Mesendoderm (in vitro differentiated cells): ENCODE data around the gene VPS8. TPM values are rescaled to one million over a fixed set of nuclear protein-coding genes. Genes with fewer than 3 reads are reported as not detected.

Experiments used
- DNase-seq: peaks from one replicate; pipeline ENCODE4 v3.0.0; 2013
- H2AK5ac ChIP-seq: 2 replicates; pipeline ENCODE4 v1.6.1; 2013; ENCODE audit warnings: low read length, inconsistent platforms
- H2BK120ac ChIP-seq: 2 replicates; pipeline ENCODE4 v1.6.1; 2013; ENCODE audit warnings: low read depth, mild to moderate bottlenecking, low read length, moderate library complexity, mixed read lengths
- H2BK15ac ChIP-seq: replicated peaks from 2 replicates; pipeline ENCODE4 v1.6.1; 2013; ENCODE audit warnings: low read depth, mild to moderate bottlenecking, moderate library complexity
- H2BK5ac ChIP-seq: 2 replicates; pipeline ENCODE4 v1.6.1; 2013; ENCODE audit warnings: low read length, inconsistent platforms
- H3K18ac ChIP-seq: 2 replicates; pipeline ENCODE4 v1.6.1; 2013; ENCODE audit warnings: mild to moderate bottlenecking, low read length, mixed read lengths
- H3K23ac ChIP-seq: one replicate; pipeline ENCODE4 v1.6.1; 2013; ENCODE audit warnings: low read length
- H3K27ac ChIP-seq: 2 replicates; pipeline ENCODE4 v1.5.1; 2013; ENCODE audit warnings: low read depth, mild to moderate bottlenecking, inconsistent platforms, low read length, moderate library complexity
- H3K27me3 ChIP-seq: 2 replicates; pipeline ENCODE4 v1.6.1; 2013; ENCODE audit warnings: low read length, control low read depth, mild to moderate bottlenecking, inconsistent platforms; ENCODE audit not compliant: insufficient read depth, poor library complexity
- H3K36me3 ChIP-seq: 2 replicates; pipeline ENCODE4 v1.6.1; 2013; ENCODE audit warnings: low read length, inconsistent platforms; ENCODE audit not compliant: control insufficient read depth, insufficient read depth
- H3K4ac ChIP-seq: one replicate; pipeline ENCODE4 v1.6.1; 2013; ENCODE audit warnings: low read depth, mild to moderate bottlenecking, low read length, moderate library complexity
- H3K4me1 ChIP-seq: 2 replicates; pipeline ENCODE4 v1.6.1; 2013; ENCODE audit warnings: low read depth, low read length, inconsistent platforms; ENCODE audit not compliant: control insufficient read depth
- H3K4me2 ChIP-seq: 2 replicates; pipeline ENCODE4 v1.6.1; 2013; ENCODE audit warnings: low read length
- H3K4me3 ChIP-seq: 2 replicates; pipeline ENCODE4 v1.5.1; 2013; ENCODE audit warnings: mild to moderate bottlenecking, low read length
- H3K56ac ChIP-seq: one replicate; pipeline ENCODE4 v1.6.1; 2013; ENCODE audit warnings: low read length
- H3K79me1 ChIP-seq: 2 replicates; pipeline ENCODE4 v1.6.1; 2013; ENCODE audit warnings: low read length, inconsistent platforms
- H3K79me2 ChIP-seq: 2 replicates; pipeline ENCODE4 v1.6.1; 2013; ENCODE audit warnings: mild to moderate bottlenecking, low read length; ENCODE audit not compliant: control insufficient read depth, insufficient read depth
- H3K9ac ChIP-seq: 2 replicates; pipeline ENCODE4 v1.6.1; 2013; ENCODE audit warnings: low read length, inconsistent platforms
- H4K5ac ChIP-seq: one replicate; pipeline ENCODE4 v1.6.1; 2013; ENCODE audit warnings: low read length
- H4K8ac ChIP-seq: one replicate; pipeline ENCODE4 v1.6.1; 2013; ENCODE audit warnings: low read depth, mild to moderate bottlenecking, control low read depth, low read length, moderate library complexity
- WGBS: extraction: QIAGEN DNeasy Blood & Tissue Kit; methylation state at CpG from one replicate; pipeline ENCODE4 v1.1.7; 2013; ENCODE audit warnings: low lambda C conversion rate, missing lambda C conversion rate; ENCODE audit not compliant: insufficient coverage; ENCODE audit errors: extremely low coverage; 5-methylcytosine and 5-hydroxymethylcytosine counted together
- polyA plus RNA-seq, 2 experiments: library from polyadenylated mRNA; stranded (reverse); fragments of 200-250 nt; gene quantifications; one replicate each; pipeline ENCODE4 v1.2.3, GENCODE V29; 2013

The VPS8 gene, protein sequence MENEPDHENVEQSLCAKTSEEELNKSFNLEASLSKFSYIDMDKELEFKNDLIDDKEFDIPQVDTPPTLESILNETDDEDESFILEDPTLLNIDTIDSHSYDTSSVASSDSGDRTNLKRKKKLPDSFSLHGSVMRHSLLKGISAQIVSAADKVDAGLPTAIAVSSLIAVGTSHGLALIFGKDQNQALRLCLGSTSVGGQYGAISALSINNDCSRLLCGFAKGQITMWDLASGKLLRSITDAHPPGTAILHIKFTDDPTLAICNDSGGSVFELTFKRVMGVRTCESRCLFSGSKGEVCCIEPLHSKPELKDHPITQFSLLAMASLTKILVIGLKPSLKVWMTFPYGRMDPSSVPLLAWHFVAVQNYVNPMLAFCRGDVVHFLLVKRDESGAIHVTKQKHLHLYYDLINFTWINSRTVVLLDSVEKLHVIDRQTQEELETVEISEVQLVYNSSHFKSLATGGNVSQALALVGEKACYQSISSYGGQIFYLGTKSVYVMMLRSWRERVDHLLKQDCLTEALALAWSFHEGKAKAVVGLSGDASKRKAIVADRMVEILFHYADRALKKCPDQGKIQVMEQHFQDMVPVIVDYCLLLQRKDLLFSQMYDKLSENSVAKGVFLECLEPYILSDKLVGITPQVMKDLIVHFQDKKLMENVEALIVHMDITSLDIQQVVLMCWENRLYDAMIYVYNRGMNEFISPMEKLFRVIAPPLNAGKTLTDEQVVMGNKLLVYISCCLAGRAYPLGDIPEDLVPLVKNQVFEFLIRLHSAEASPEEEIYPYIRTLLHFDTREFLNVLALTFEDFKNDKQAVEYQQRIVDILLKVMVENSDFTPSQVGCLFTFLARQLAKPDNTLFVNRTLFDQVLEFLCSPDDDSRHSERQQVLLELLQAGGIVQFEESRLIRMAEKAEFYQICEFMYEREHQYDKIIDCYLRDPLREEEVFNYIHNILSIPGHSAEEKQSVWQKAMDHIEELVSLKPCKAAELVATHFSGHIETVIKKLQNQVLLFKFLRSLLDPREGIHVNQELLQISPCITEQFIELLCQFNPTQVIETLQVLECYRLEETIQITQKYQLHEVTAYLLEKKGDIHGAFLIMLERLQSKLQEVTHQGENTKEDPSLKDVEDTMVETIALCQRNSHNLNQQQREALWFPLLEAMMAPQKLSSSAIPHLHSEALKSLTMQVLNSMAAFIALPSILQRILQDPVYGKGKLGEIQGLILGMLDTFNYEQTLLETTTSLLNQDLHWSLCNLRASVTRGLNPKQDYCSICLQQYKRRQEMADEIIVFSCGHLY (N-terminal part only)
- polyA plus RNA-seq (2013, experiment 1 of 2): 11.8 TPM
- polyA plus RNA-seq (2013, experiment 2 of 2): 10.6 TPM

GRCh38 chr3:184811999-184812661 is at the start of gene VPS8:
VPS8 (plus strand) TSS chr3:184812166; CDS start chr3:184824633, 12,467 bp downstream.
- no peaks in the 10 kb centered on the region for H3K27me3 ChIP-seq
- H4K5ac ChIP-seq: peak within 1 kb of the TSS; percentile 98
- H3K4ac ChIP-seq: no peak within 1 kb of the TSS
- no peak within 1 kb of the TSS for H3K27ac ChIP-seq
- peaks cover 3% of the 10 kb centered on the region for H3K79me2 ChIP-seq
- H2BK5ac ChIP-seq: no peak within 1 kb of the TSS
- DNase-seq: peak; percentile 95
- H3K18ac ChIP-seq: peak within 1 kb of the TSS; percentile 55
- H2BK15ac ChIP-seq: peak within 1 kb of the TSS; percentile 42
- H3K23ac ChIP-seq: peak within 1 kb of the TSS; percentile 4
- no peak within 1 kb of the TSS for H2AK5ac ChIP-seq
- WGBS: no CpG with 5 or more reads among the region's 50 CpGs
- no peak within 1 kb of the TSS for H2BK120ac ChIP-seq
- peak within 1 kb of the TSS; percentile 91 for H3K4me3 ChIP-seq
- no peak within 1 kb of the TSS for H4K8ac ChIP-seq
- H3K79me1 ChIP-seq: peaks cover 3% of the 10 kb centered on the region
- peak within 1 kb of the TSS; percentile 88 for H3K56ac ChIP-seq
- no peaks in the 10 kb centered on the region for H3K4me1 ChIP-seq
- H3K4me2 ChIP-seq: peak within 1 kb of the TSS; percentile 84
- peak within 1 kb of the TSS; percentile 87 for H3K9ac ChIP-seq
- H3K36me3 ChIP-seq: no peaks in the 10 kb centered on the region

DNA sequence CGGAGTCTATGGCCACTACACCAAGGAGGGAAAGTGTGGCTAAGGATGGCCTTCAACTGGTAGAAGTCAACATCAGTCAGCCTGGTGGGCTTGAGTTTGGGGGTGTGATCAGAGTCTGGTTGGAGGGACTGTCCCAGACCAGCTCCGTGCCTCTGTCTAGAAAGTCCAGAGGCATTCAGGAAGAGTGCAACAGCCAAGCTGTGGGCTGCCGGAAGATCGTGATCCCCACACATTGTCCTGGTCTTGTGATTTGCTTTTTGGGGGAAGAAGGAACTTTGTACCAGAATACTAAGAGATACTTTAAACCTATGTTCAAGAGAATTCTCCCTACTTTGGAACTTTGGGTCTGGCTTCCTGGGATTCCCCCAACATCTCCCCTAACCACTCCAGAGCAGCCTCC is 47.8 kb upstream of the VPS8 start:
- Histone ChIP-seq H4K8ac (no peak overlapping the region), H3K36me3 (no peaks in the 10 kb centered on the region), H3K79me1 (no peaks in the 10 kb centered on the region), H3K27ac (no peak overlapping the region), H3K4me3 (no peak overlapping the region), H3K23ac (no peak overlapping the region), H2BK120ac (no peak overlapping the region), H3K56ac (no peak overlapping the region), H3K9ac (no peak overlapping the region), H2BK5ac (no peak overlapping the region), H3K4me2 (no peak overlapping the region), H3K4me1 (peaks cover 8% of the 10 kb centered on the region), H3K79me2 (no peaks in the 10 kb centered on the region), H3K27me3 (no peaks in the 10 kb centered on the region), H2BK15ac (no peak overlapping the region), H2AK5ac (no peak overlapping the region), H4K5ac (no peak overlapping the region), H3K18ac (no peak overlapping the region), H3K4ac (no peak overlapping the region)
- DNase-seq: no peak
- WGBS: no CpG with 5 or more reads among the region's 4 CpGs

DNA sequence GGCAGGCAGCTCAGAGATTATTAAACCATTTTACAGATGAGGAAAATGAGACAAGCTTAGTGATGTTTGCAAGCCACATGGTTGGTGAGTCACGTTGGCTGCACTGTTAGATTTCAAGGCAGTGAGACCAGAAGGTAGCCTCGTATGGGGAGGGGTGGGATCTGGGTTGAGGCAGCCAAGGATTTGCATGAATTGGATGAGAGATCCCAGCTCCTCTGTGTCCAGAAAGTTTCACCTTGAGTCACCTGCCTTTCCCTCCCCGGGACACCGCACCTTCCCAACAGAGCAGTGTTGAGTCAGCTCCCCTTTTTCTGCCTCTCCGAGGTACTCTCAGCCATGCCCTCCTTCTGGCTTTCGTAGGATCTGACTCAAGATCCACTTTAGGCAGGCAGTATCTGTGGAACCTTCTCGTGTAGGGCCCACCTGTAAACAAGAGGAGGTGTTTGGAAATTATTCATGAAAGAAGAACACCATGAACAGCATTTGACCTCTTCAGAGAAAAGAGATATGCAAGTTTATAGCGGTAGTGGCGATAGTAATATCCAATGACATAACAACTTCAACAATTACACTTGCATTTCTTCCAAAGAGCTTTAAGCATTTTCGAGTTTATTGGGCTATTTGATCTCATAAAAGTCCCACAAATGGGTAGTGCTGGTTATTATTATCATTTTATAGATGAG is 46.8 kb upstream of the VPS8 start:
- Histone ChIP-seq H2BK5ac (no peak overlapping the region), H3K4ac (no peak overlapping the region), H3K27ac (no peak overlapping the region), H3K9ac (no peak overlapping the region), H3K4me3 (no peak overlapping the region), H2AK5ac (no peak overlapping the region), H3K23ac (no peak overlapping the region), H3K79me1 (no peaks in the 10 kb centered on the region), H4K8ac (no peak overlapping the region), H3K4me1 (peaks cover 8% of the 10 kb centered on the region), H2BK15ac (no peak overlapping the region), H3K18ac (no peak overlapping the region), H3K27me3 (no peaks in the 10 kb centered on the region), H4K5ac (no peak overlapping the region), H3K79me2 (no peaks in the 10 kb centered on the region), H3K56ac (no peak overlapping the region), H3K36me3 (no peaks in the 10 kb centered on the region), H3K4me2 (no peak overlapping the region), H2BK120ac (no peak overlapping the region)
- no peak for DNase-seq
- WGBS: no CpG with 5 or more reads among the region's 10 CpGs

DNA sequence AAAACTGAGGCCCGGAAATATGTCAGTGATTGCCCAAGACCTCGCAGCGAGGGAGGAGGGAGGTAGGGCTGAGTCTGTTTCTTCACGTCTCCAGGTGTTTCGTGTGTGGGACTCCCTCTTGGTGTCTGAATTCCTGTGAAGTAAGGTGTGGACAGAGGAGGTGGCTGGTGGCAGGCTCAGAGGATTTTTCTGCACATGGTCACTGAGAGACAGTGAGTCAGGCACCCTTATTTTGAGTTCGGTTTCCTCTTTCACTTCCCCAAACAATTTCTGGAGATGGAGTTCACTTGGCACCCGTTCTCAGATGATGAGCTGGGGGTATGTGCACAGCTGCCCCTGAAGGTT is 46.3 kb upstream of the VPS8 start:
- H2BK5ac ChIP-seq: no peak overlapping the region
- H3K79me1 ChIP-seq: no peaks in the 10 kb centered on the region
- H3K9ac ChIP-seq: no peak overlapping the region
- DNase-seq: no peak
- H3K4me3 ChIP-seq: no peak overlapping the region
- no CpG with 5 or more reads among the region's 7 CpGs for WGBS
- H3K4me2 ChIP-seq: no peak overlapping the region
- H3K4me1 ChIP-seq: peaks cover 5% of the 10 kb centered on the region
- no peak overlapping the region for H3K23ac ChIP-seq
- no peak overlapping the region for H4K5ac ChIP-seq
- no peak overlapping the region for H3K4ac ChIP-seq
- no peak overlapping the region for H2BK120ac ChIP-seq
- H3K18ac ChIP-seq: no peak overlapping the region
- H3K27me3 ChIP-seq: no peaks in the 10 kb centered on the region
- H3K79me2 ChIP-seq: no peaks in the 10 kb centered on the region
- no peak overlapping the region for H2AK5ac ChIP-seq
- H2BK15ac ChIP-seq: no peak overlapping the region
- no peaks in the 10 kb centered on the region for H3K36me3 ChIP-seq
- H3K56ac ChIP-seq: no peak overlapping the region
- H4K8ac ChIP-seq: no peak overlapping the region
- no peak overlapping the region for H3K27ac ChIP-seq
